ENCODE results near the gene RUNX3.

GRCh38 chr1:24904731-24905354 lies 25.2 kb downstream of the RUNX3 start:
- TF ChIP-seq, protein P1, sequence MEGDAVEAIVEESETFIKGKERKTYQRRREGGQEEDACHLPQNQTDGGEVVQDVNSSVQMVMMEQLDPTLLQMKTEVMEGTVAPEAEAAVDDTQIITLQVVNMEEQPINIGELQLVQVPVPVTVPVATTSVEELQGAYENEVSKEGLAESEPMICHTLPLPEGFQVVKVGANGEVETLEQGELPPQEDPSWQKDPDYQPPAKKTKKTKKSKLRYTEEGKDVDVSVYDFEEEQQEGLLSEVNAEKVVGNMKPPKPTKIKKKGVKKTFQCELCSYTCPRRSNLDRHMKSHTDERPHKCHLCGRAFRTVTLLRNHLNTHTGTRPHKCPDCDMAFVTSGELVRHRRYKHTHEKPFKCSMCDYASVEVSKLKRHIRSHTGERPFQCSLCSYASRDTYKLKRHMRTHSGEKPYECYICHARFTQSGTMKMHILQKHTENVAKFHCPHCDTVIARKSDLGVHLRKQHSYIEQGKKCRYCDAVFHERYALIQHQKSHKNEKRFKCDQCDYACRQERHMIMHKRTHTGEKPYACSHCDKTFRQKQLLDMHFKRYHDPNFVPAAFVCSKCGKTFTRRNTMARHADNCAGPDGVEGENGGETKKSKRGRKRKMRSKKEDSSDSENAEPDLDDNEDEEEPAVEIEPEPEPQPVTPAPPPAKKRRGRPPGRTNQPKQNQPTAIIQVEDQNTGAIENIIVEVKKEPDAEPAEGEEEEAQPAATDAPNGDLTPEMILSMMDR (IDR thresholded peaks at IDR 0.05; ENCODE audit: low read depth, low read length, poor library complexity, severe bottlenecking) = no peak
- no peak for TF ChIP-seq EZH2phosphoT487 (IDR thresholded peaks at IDR 0.05; ENCODE audit: borderline replicate concordance, low read length)
